ENCODE measurements around the gene MSH5. TPM values are rescaled to one million over a fixed set of nuclear protein-coding genes. Genes with fewer than 3 reads are reported as not detected.

MSH5 gene
- total RNA-seq, 4 donors from 2014 or later = 12.6 to 60.1 (median 17.2) TPM

- no peak for DNase-seq (ENCODE audit: low spot score in 2 of 2)
- WGBS = 84% methylated on average over 3 of the region's 3 CpGs
- H3K27me3 ChIP-seq = no peaks in the 10 kb centered on the region
- H3K36me3 ChIP-seq = peaks cover 15% of the 10 kb centered on the region
- H3K4me1 ChIP-seq = peaks cover 26% of the 10 kb centered on the region
- H3K4me3 ChIP-seq = no peak overlapping the region
- H3K9me3 ChIP-seq = no peaks in the 10 kb centered on the region
- TF ChIP-seq EP300 (IDR thresholded peaks at IDR 0.05) (no peak), CTCF (IDR thresholded peaks at IDR 0.05) (no peak), POLR2AphosphoS5 (IDR thresholded peaks at IDR 0.05) (no peak), POLR2A (IDR thresholded peaks at IDR 0.05) (no peak)
- H3K27ac ChIP-seq = no peak overlapping the region
Observed at GRCh38 chr6:31742894-31743293, 3.1 kb downstream of the MSH5 start.

- 89% methylated on average over 1 of the region's 1 CpG for WGBS
- TF ChIP-seq CTCF (IDR thresholded peaks at IDR 0.05) (no peak), POLR2A (IDR thresholded peaks at IDR 0.05) (no peak), POLR2AphosphoS5 (IDR thresholded peaks at IDR 0.05) (no peak), EP300 (IDR thresholded peaks at IDR 0.05) (no peak)
- Histone ChIP-seq H3K27ac (no peak overlapping the region), H3K36me3 (peaks cover 15% of the 10 kb centered on the region), H3K27me3 (no peaks in the 10 kb centered on the region), H3K4me1 (peaks cover 11% of the 10 kb centered on the region), H3K4me3 (no peak overlapping the region), H3K9me3 (no peaks in the 10 kb centered on the region)
- no peak for DNase-seq (ENCODE audit: low spot score in 2 of 2)
Observed at GRCh38 chr6:31744422-31744821, 4.6 kb downstream of the MSH5 start.

GRCh38 chr6:31749301-31750036, 9.7 kb downstream of the MSH5 start:
- 89% methylated on average over 8 of the region's 8 CpGs for WGBS
- peaks cover 9% of the 10 kb centered on the region for H3K36me3 ChIP-seq
- H3K4me1 ChIP-seq = no peaks in the 10 kb centered on the region
- TF ChIP-seq POLR2A (IDR thresholded peaks at IDR 0.05) (no peak), EP300 (IDR thresholded peaks at IDR 0.05) (no peak), CTCF (IDR thresholded peaks at IDR 0.05) (no peak), POLR2AphosphoS5 (IDR thresholded peaks at IDR 0.05) (no peak)
- H3K27ac ChIP-seq = no peak overlapping the region
- no peak for DNase-seq (ENCODE audit: low spot score in 2 of 2)
- no peaks in the 10 kb centered on the region for H3K9me3 ChIP-seq
- no peak overlapping the region for H3K4me3 ChIP-seq
- H3K27me3 ChIP-seq = no peaks in the 10 kb centered on the region

- TF ChIP-seq CTCF (IDR thresholded peaks at IDR 0.05) (no peak), EP300 (IDR thresholded peaks at IDR 0.05) (no peak), POLR2A (IDR thresholded peaks at IDR 0.05) (no peak), POLR2AphosphoS5 (IDR thresholded peaks at IDR 0.05) (no peak)
- H3K4me3 ChIP-seq = no peak overlapping the region
- H3K27ac ChIP-seq = no peak overlapping the region
- peaks cover 9% of the 10 kb centered on the region for H3K36me3 ChIP-seq
- no peaks in the 10 kb centered on the region for H3K9me3 ChIP-seq
- WGBS = 94% methylated on average over 7 of the region's 7 CpGs
- H3K27me3 ChIP-seq = no peaks in the 10 kb centered on the region
- H3K4me1 ChIP-seq = no peaks in the 10 kb centered on the region
- DNase-seq (ENCODE audit: low spot score in 2 of 2) = no peak
Observed at GRCh38 chr6:31750411-31751022, 10.7 kb downstream of the MSH5 start.

- Histone ChIP-seq H3K9me3 (no peaks in the 10 kb centered on the region), H3K4me1 (no peaks in the 10 kb centered on the region), H3K36me3 (no peaks in the 10 kb centered on the region), H3K4me3 (no peak overlapping the region), H3K27ac (no peak overlapping the region), H3K27me3 (no peaks in the 10 kb centered on the region)
- no peak for TF ChIP-seq POLR2AphosphoS5 (IDR thresholded peaks at IDR 0.05)
- no peak for TF ChIP-seq CTCF (IDR thresholded peaks at IDR 0.05)
- TF ChIP-seq POLR2A (IDR thresholded peaks at IDR 0.05) = no peak
- TF ChIP-seq EP300 (IDR thresholded peaks at IDR 0.05) = no peak
- no peak for DNase-seq (ENCODE audit: low spot score in 2 of 2)
- 76% methylated on average over 8 of the region's 8 CpGs for WGBS
Observed at GRCh38 chr6:31752739-31753319, 13.0 kb downstream of the MSH5 start.
